Measurements from ENCODE around the gene HIP1.

GRCh38 chr7:75715864-75716263 lies 22.9 kb downstream of the HIP1 start:
- TF ChIP-seq POLR2A (IDR thresholded peaks at IDR 0.05) (no peak), CTCF (IDR thresholded peaks at IDR 0.05) (no peak), POLR2AphosphoS5 (IDR thresholded peaks at IDR 0.05) (no peak)

All from prostate gland (tissue), 2 donors.